Endothelial cell (in vitro differentiated cells): ENCODE data around the gene PTPRCAP. TPM values are rescaled to one million over a fixed set of nuclear protein-coding genes. Genes with fewer than 3 reads are reported as not detected.
"Not testable (repeated sequence)": the region's sequence is repeated elsewhere in the genome, so short reads cannot be mapped to it uniquely, and the experiment has no call there.

Experiments
- DNase-seq: peaks from one replicate; pipeline ENCODE4 v3.0.0; 2021; ENCODE audit warnings: low spot score
- H3K27ac Mint-ChIP-seq: one replicate; pipeline ENCODE4 v1.8.0; 2021; ENCODE audit warnings: mixed read lengths, inconsistent platforms; ENCODE audit not compliant: unreplicated experiment
- H3K27me3 Mint-ChIP-seq: one replicate; pipeline ENCODE4 v1.8.0; 2021; ENCODE audit warnings: mild to moderate bottlenecking, moderate library complexity, mixed read lengths, inconsistent platforms; ENCODE audit not compliant: unreplicated experiment
- H3K36me3 Mint-ChIP-seq: one replicate; pipeline ENCODE4 v1.8.0; 2021; ENCODE audit warnings: mild to moderate bottlenecking, low read depth, mixed read lengths, inconsistent platforms; ENCODE audit not compliant: unreplicated experiment
- H3K4me1 Mint-ChIP-seq: one replicate; pipeline ENCODE4 v1.8.0; 2021; ENCODE audit warnings: mild to moderate bottlenecking, mixed read lengths, inconsistent platforms; ENCODE audit not compliant: unreplicated experiment
- H3K4me3 Mint-ChIP-seq: one replicate; pipeline ENCODE4 v1.8.0; 2021; ENCODE audit warnings: mild to moderate bottlenecking, mixed read lengths, inconsistent platforms; ENCODE audit not compliant: unreplicated experiment
- H3K9me3 Mint-ChIP-seq: one replicate; pipeline ENCODE4 v1.8.0; 2021; ENCODE audit warnings: mixed read lengths, inconsistent platforms; ENCODE audit not compliant: unreplicated experiment
- CTCF ChIP-seq: fragments of 200-600 bp; sonication (generic); IDR thresholded peaks from one replicate; pipeline ENCODE4 v1.5.0; 2021; ENCODE audit warnings: antibody characterized with exemption; ENCODE audit not compliant: unreplicated experiment
- total RNA-seq: library from RNA; stranded (reverse); fragmentation: NEBNext Ultra II Directional; extraction: Animal tissue kit (Norgen Biotek cat#: 25700); gene quantifications from one replicate; pipeline ENCODE4 v1.2.1, GENCODE V29; 2021; ENCODE audit not compliant: unreplicated experiment

The PTPRCAP gene
- total RNA-seq, 1 donor from 2014 or later = 12.9 TPM

GRCh38 chr11:67404515-67405195 is 32.8 kb downstream of the PTPRCAP start:
- no peak for DNase-seq
- H3K4me1 Mint-ChIP-seq = peaks cover 33% of the 10 kb centered on the region
- peaks cover 9% of the 10 kb centered on the region for H3K27me3 Mint-ChIP-seq
- H3K9me3 Mint-ChIP-seq = no peaks in the 10 kb centered on the region
- peak overlapping the region; percentile 48 for H3K4me3 Mint-ChIP-seq
- H3K27ac Mint-ChIP-seq = peak overlapping the region; percentile 76
- no peak for TF ChIP-seq CTCF
- peaks cover 4% of the 10 kb centered on the region for H3K36me3 Mint-ChIP-seq

- peak overlapping the region; percentile 64 for H3K27ac Mint-ChIP-seq
- peaks cover 30% of the 10 kb centered on the region for H3K4me1 Mint-ChIP-seq
- not testable (repeated sequence) for H3K9me3 Mint-ChIP-seq, H3K36me3 Mint-ChIP-seq, H3K4me3 Mint-ChIP-seq, DNase-seq
- peaks cover 10% of the 10 kb centered on the region for H3K27me3 Mint-ChIP-seq
Measured at GRCh38 chr11:67403085-67403484, 34.4 kb downstream of the PTPRCAP start.

- peak overlapping the region; percentile 89 for H3K27ac Mint-ChIP-seq
- peak overlapping the region; percentile 31 for H3K4me3 Mint-ChIP-seq
Measured at GRCh38 chr11:67402192-67402839, 35.2 kb downstream of the PTPRCAP start.

GRCh38 chr11:67401495-67402191 is 35.8 kb downstream of the PTPRCAP start, which contains the start of gene PPP1CA:
TSS of gene PPP1CA (minus strand) at chr11:67401858. CDS start at chr11:67401782, 76 bp downstream.
- Mint-ChIP-seq H3K27ac (peak within 1 kb of the TSS; percentile 89), H3K36me3 (peaks cover 12% of the 10 kb centered on the region), H3K9me3 (no peaks in the 10 kb centered on the region), H3K27me3 (peaks cover 11% of the 10 kb centered on the region), H3K4me1 (peaks cover 37% of the 10 kb centered on the region), H3K4me3 (peak within 1 kb of the TSS; percentile 90)
- TF ChIP-seq CTCF = peak; percentile 83
- DNase-seq = peak; percentile 95

More at GRCh38 chr11:67402192-67402839, 35.2 kb downstream of the PTPRCAP start:
- Mint-ChIP-seq H3K36me3 (peaks cover 12% of the 10 kb centered on the region), H3K4me1 (peaks cover 36% of the 10 kb centered on the region), H3K27me3 (peaks cover 12% of the 10 kb centered on the region)
- not testable (repeated sequence) for DNase-seq, H3K9me3 Mint-ChIP-seq

- no peaks in the 10 kb centered on the region for H3K9me3 Mint-ChIP-seq
- no peak for DNase-seq
- H3K27ac Mint-ChIP-seq = no peak overlapping the region
Measured at GRCh38 chr11:67400942-67401494, 36.5 kb downstream of the PTPRCAP start.

More at GRCh38 chr11:67400942-67401494, 36.5 kb downstream of the PTPRCAP start:
- H3K4me3 Mint-ChIP-seq = peak overlapping the region; percentile 90
- H3K4me1 Mint-ChIP-seq = peaks cover 41% of the 10 kb centered on the region
- no peak for TF ChIP-seq CTCF
- H3K36me3 Mint-ChIP-seq = peaks cover 12% of the 10 kb centered on the region
- H3K27me3 Mint-ChIP-seq = peaks cover 10% of the 10 kb centered on the region
